Astrocyte of the cerebellum (primary cell): ENCODE data around the gene MRPL20.

Experiments
- DNase-seq: peaks from one replicate; pipeline ENCODE4 v3.0.0-alpha.2; 2011; ENCODE audit warnings: low read depth
- H3K4me3 ChIP-seq: 2 replicates; pipeline ENCODE4 v1.5.1; 2011; ENCODE audit warnings: mild to moderate bottlenecking, low read depth, low read length, moderate library complexity
- in situ Hi-C: cut with HindIII; loops from 2 replicates; pipeline ENCODE4 v1.10.0; 2017; ENCODE audit warnings: low sequenced_read_pairs
- TF ChIP-seq, protein P1 (sequence below): IDR thresholded peaks from 2 replicates; pipeline ENCODE4 v1.5.1; 2012; ENCODE audit warnings: low read length, low read depth, moderate library complexity, mild to moderate bottlenecking; ENCODE audit errors: missing control alignments

Gene MRPL20

DNA sequence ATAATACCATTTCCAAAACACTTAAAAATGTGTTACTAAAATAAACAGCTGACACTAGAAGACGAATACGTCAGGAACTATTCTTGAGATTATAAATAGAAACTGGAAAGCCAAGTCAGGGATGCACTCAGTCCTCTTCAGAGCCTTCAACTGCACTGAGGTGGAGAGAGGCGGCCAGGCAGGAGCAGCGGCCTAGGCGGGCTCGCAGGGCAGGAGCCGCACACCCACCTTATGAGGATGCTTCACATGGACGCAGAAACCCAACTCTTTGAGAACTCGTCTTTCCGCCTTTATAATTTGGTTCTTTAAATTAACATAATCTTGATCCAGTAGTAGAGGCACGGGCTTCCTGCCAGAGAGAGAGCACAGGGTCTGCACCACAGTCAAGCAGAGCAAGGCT is 11.9 kb downstream of the MRPL20 start:
- H3K4me3 ChIP-seq: no peak overlapping the region
- in situ Hi-C loops: no loop called here
- TF ChIP-seq, protein P1, sequence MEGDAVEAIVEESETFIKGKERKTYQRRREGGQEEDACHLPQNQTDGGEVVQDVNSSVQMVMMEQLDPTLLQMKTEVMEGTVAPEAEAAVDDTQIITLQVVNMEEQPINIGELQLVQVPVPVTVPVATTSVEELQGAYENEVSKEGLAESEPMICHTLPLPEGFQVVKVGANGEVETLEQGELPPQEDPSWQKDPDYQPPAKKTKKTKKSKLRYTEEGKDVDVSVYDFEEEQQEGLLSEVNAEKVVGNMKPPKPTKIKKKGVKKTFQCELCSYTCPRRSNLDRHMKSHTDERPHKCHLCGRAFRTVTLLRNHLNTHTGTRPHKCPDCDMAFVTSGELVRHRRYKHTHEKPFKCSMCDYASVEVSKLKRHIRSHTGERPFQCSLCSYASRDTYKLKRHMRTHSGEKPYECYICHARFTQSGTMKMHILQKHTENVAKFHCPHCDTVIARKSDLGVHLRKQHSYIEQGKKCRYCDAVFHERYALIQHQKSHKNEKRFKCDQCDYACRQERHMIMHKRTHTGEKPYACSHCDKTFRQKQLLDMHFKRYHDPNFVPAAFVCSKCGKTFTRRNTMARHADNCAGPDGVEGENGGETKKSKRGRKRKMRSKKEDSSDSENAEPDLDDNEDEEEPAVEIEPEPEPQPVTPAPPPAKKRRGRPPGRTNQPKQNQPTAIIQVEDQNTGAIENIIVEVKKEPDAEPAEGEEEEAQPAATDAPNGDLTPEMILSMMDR: no peak
- DNase-seq: no peak

DNA sequence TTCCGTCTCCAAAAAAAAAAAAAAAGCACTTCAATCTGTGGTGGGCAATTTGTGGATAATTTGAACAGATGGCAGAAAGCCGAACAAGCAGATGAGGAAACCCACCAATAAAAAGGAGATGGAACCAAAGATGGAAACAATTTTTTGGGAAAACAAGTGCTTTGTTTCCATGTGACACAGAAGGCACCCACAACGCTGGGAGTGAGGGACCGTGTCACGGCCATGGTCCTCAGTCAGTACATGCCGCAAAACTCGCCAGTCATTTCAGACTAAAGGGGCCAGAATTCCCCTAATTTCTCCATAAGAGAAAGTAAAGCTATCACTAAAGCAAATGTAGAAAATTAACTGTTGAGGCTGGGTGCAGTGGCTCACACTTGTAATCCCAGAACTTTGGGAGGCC is 13.0 kb downstream of the MRPL20 start:
- H3K4me3 ChIP-seq: no peak overlapping the region
- no peak for DNase-seq
- TF ChIP-seq, protein P1: no peak
- in situ Hi-C loops: no loop called here

DNA sequence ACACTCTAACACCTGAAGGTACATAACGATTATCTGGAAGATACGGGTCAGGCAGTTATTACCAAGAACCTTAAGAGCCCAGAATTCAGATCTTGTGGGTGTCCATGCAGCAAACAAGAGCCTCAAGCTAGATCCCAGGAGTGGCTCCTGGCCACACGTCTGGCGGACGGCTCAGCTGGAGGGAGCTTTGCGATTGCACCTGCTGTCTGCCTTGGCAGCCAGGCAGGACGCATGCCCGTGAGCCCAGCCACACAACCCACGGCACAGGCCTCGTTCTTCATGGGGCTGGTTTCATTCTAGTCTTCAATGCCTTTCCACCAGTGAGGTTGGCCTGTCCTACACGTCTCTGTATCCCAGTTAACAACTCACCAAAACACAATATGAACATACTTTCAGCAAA is 13.7 kb downstream of the MRPL20 start:
- H3K4me3 ChIP-seq: no peak overlapping the region
- DNase-seq: no peak
- TF ChIP-seq, protein P1: no peak
- in situ Hi-C loops: no loop called here

DNA sequence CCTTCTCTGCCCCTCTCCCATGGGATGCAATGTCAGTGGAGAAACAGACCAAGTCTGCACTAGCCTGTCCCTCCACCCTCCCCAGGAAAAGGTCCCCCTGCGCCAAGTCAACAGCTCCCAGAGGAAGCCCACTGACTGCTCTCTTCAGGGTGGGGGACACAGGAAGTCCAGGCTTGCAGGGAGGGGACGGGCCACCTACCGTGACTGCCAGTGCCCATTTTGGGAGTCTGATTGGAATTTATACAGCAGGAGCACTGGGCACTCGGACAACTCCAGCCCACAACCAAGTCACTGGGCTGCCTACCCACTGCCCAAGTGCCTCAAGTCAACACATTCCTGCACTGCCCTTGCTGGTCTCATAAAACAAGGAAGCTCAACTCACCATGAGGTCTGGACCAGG is 14.1 kb downstream of the MRPL20 start:
- in situ Hi-C loops: no loop called here
- no peak overlapping the region for H3K4me3 ChIP-seq
- TF ChIP-seq, protein P1: no peak
- DNase-seq: no peak

DNA sequence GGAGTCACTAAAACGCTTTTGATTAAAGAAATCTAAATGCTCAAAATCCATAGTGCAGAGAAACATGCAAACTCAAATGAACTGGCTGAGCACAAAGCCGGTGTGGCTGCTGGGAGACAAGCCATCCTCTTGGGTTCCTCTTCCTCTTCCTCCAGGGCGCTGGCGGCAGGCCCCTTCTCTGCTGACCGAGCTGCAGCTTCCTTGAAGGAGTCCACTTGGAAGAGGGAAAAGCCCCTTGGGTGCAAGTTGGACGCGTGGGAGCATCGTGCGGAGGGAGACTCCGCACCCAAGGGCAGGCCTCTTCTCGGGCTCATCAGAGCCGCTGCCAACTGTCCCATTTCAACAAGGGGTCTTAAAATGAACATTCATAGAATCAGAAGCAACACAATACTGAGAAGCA is 15.9 kb downstream of the MRPL20 start:
- in situ Hi-C loops: no loop called here
- TF ChIP-seq, protein P1: no peak
- no peak for DNase-seq
- no peak overlapping the region for H3K4me3 ChIP-seq

DNA sequence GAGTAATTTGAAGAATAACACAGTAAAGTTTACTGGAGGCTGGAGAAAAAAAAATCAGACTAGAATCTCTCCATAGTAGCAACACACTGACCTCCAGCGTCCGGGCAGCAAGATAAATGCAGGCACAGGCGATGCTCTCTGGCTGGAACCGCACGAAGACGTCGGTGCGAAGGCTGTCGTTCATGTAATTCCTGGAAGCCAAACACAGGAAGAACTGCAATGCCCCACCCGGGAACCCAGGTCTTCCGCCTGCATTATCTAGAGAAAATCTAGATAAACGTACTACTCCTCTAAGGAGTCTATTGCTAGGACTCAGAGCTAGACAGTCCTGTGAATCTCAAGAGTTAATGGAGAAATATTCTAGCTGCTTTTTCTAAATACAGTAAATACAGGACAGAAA is 16.4 kb downstream of the MRPL20 start:
- TF ChIP-seq, protein P1: no peak
- in situ Hi-C loops: no loop called here

DNA sequence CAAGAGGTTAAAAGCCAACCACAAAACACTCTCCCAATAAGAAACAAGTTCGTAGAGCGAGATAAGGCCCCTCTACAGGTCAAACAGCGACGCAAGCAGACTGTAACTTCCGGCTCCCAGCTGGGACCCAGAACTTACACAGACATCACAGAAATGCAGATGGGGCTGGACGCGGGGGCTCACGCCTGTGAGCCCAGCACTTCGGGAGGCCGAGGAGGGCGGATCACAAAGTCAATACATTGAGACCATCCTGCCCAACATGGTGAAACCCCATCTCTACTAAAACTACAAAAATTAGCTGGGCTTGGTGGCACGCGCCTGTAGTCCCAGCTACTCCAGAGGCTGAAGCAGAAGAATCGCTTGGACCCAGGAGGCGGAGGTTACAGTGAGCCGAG is 19.0 kb downstream of the MRPL20 start:
- in situ Hi-C loops: no loop called here
- TF ChIP-seq, protein P1: no peak
- H3K4me3 ChIP-seq: no peak overlapping the region
- no peak for DNase-seq

More for the DNA sequence above, 16.4 kb downstream of the MRPL20 start:
- DNase-seq: no peak
- H3K4me3 ChIP-seq: no peak overlapping the region
